AG09319 (cell line): ENCODE measurements around the gene HTRA1.

Experiments
- DNase-seq: peaks from one replicate; pipeline ENCODE4 v3.0.0-alpha.2; 2010; ENCODE audit warnings: low read depth; ENCODE audit errors: extremely low read depth
- CTCF ChIP-seq: IDR thresholded peaks from 2 replicates; pipeline ENCODE4 v1.5.1; 2011; ENCODE audit warnings: low read depth, mild to moderate bottlenecking, inconsistent platforms, low read length, moderate library complexity

Gene HTRA1

GRCh38 chr10:122509323-122509722 is 48.0 kb downstream of the HTRA1 start:
- no peak for TF ChIP-seq CTCF
- DNase-seq, result no peak

GRCh38 chr10:122510326-122510725 is 49.0 kb downstream of the HTRA1 start:
- no peak for TF ChIP-seq CTCF
- DNase-seq, result no peak

GRCh38 chr10:122510736-122511135 is 49.4 kb downstream of the HTRA1 start:
- no peak for TF ChIP-seq CTCF
- DNase-seq, result no peak

GRCh38 chr10:122513053-122513452 is 51.7 kb downstream of the HTRA1 start:
- TF ChIP-seq CTCF, result no peak
- no peak for DNase-seq

- TF ChIP-seq CTCF, result no peak
- no peak for DNase-seq
Measured at GRCh38 chr10:122514045-122514840, 52.9 kb downstream of the HTRA1 start.

GRCh38 chr10:122515022-122515424 is 53.7 kb downstream of the HTRA1 start:
- no peak for DNase-seq
- TF ChIP-seq CTCF, result no peak

GRCh38 chr10:122515588-122516231 is 54.4 kb downstream of the HTRA1 start:
- no peak for DNase-seq
- no peak for TF ChIP-seq CTCF
